H1 (cell line): ENCODE results near the gene TRPM6. TPM values are rescaled to one million over a fixed set of nuclear protein-coding genes. Genes with fewer than 3 reads are reported as not detected.

Source experiments
- CTCF ChIA-PET: fragments of 300-600 bp; sonication (Branson Sonifier 250); formaldehyde crosslinking; loops from one replicate; lab custom pipeline; 2021; ENCODE audit not compliant: partially characterized antibody; lab: Charles Lee
- POLR2A ChIA-PET: fragments of 300-600 bp; sonication (Branson Sonifier 250); formaldehyde crosslinking; loops from one replicate; lab custom pipeline; 2021; ENCODE audit warnings: inconsistent platforms; ENCODE audit not compliant: partially characterized antibody; lab: Charles Lee
- DNase-seq, 2 experiments: peaks; one replicate each; pipeline versions ENCODE4 v3.0.0 to v3.0.0-alpha.2; 2010 to 2022; ENCODE audit warnings: low spot score in 2 of 2, low read depth in 1 of 2, mixed read lengths in 1 of 2
- FAIRE-seq: peaks from 2 replicates; lab custom pipeline; 2011; peaks lifted over from hg19 to GRCh38; lab: Jason Lieb, UNC
- H2AFZ ChIP-seq: 2 replicates; pipeline ENCODE4 v1.8.1; 2012; ENCODE audit warnings: low read length, inconsistent platforms
- H2AK5ac ChIP-seq: 2 replicates; pipeline ENCODE4 v1.6.1; 2013; ENCODE audit warnings: low read depth, low read length
- H2BK120ac ChIP-seq: replicated peaks from 2 replicates; pipeline ENCODE3; 2013; ENCODE audit warnings: low read depth, low read length, inconsistent platforms
- H2BK12ac ChIP-seq: 2 replicates; pipeline ENCODE4 v1.6.1; 2013; ENCODE audit warnings: low read depth, low read length
- H2BK15ac ChIP-seq: 2 replicates; pipeline ENCODE4 v1.6.1; 2013; ENCODE audit warnings: low read length
- H2BK20ac ChIP-seq: 2 replicates; pipeline ENCODE4 v1.6.1; 2013; ENCODE audit warnings: low read length
- H2BK5ac ChIP-seq: 2 replicates; pipeline ENCODE4 v1.6.1; 2013; ENCODE audit warnings: low read depth, low read length
- H3K14ac ChIP-seq: 2 replicates; pipeline ENCODE4 v1.6.1; 2013; ENCODE audit warnings: inconsistent platforms; ENCODE audit not compliant: insufficient read length
- H3K18ac ChIP-seq: 2 replicates; pipeline ENCODE4 v1.6.1; 2013; ENCODE audit warnings: low read length; ENCODE audit errors: extremely low read depth
- H3K23ac ChIP-seq: 2 replicates; pipeline ENCODE4 v1.6.1; 2013; ENCODE audit warnings: inconsistent platforms; ENCODE audit not compliant: insufficient read length
- H3K23me2 ChIP-seq: 2 replicates; pipeline ENCODE4 v1.6.1; 2013; ENCODE audit warnings: low read depth, low read length
- H3K27ac ChIP-seq: 2 replicates; pipeline ENCODE4 v1.6.1; 2011; ENCODE audit warnings: low read depth, low read length, inconsistent platforms
- H3K27me3 ChIP-seq, 4 experiments: replicated peaks in 1 of 4; 1 replicate in 1 of 4; 2 replicates in 3 of 4; pipeline versions ENCODE4 v1.6.1 to v1.8.1; 2011 to 2013; ENCODE audit warnings: low read length in 3 of 4, mild to moderate bottlenecking in 3 of 4, inconsistent platforms in 2 of 4, mixed read lengths in 2 of 4, moderate library complexity in 1 of 4; ENCODE audit not compliant: control insufficient read depth in 3 of 4, insufficient read depth in 3 of 4; ENCODE audit errors: extremely low read depth in 1 of 4
- H3K36me3 ChIP-seq, 4 experiments: 2 replicates each; pipeline versions ENCODE4 v1.6.1 to v1.8.1; 2011 to 2013; ENCODE audit warnings: mild to moderate bottlenecking in 4 of 4, low read length in 3 of 4, moderate library complexity in 2 of 4, control low read depth in 1 of 4, inconsistent platforms in 1 of 4; ENCODE audit not compliant: insufficient read depth in 4 of 4, control insufficient read depth in 2 of 4
- H3K4ac ChIP-seq: replicated peaks from 2 replicates; pipeline ENCODE3; 2013; ENCODE audit warnings: low read length, low read depth, mixed read lengths, inconsistent platforms; ENCODE audit not compliant: insufficient read length
- H3K4me1 ChIP-seq, 4 experiments: replicated peaks in 1 of 4; 1 replicate in 1 of 4; 2 replicates in 3 of 4; pipeline versions ENCODE4 v1.6.1 to v1.8.1; 2011 to 2013; ENCODE audit warnings: low read length in 3 of 4, inconsistent platforms in 2 of 4, mixed read lengths in 1 of 4; ENCODE audit not compliant: insufficient read depth in 4 of 4, control insufficient read depth in 3 of 4
- H3K4me2 ChIP-seq, 2 experiments: 2 replicates each; pipeline versions ENCODE4 v1.6.1 to v1.8.1; 2011 to 2013; ENCODE audit warnings: low read depth in 2 of 2, low read length in 2 of 2, control low read depth in 1 of 2, inconsistent platforms in 1 of 2, mild to moderate bottlenecking in 1 of 2; ENCODE audit not compliant: insufficient read depth in 1 of 2
- H3K4me3 ChIP-seq, 4 experiments: fragments of 200-600, 300-600 bp in 1 of 4; sonication (generic), shearing (Covaris generic), sonication (Bioruptor Twin) in 1 of 4; 2 replicates each; pipeline versions ENCODE4 v1.5.1 to v1.8.1; 2011 to 2016; ENCODE audit warnings: low read length in 4 of 4, low read depth in 3 of 4, control low read depth in 2 of 4, inconsistent platforms in 2 of 4, mild to moderate bottlenecking in 2 of 4, mixed read lengths in 1 of 4, moderate library complexity in 1 of 4; ENCODE audit not compliant: insufficient read depth in 2 of 4; ENCODE audit errors: extremely low read depth in 1 of 4
- H3K56ac ChIP-seq: replicated peaks from 2 replicates; pipeline ENCODE3; 2013; ENCODE audit warnings: low read depth, mild to moderate bottlenecking, mixed read lengths, low read length, inconsistent platforms; ENCODE audit not compliant: insufficient read length
- H3K79me1 ChIP-seq: 2 replicates; pipeline ENCODE4 v1.6.1; 2013; ENCODE audit warnings: low read depth, low read length, control low read depth
- H3K79me2 ChIP-seq, 2 experiments: 2 replicates each; pipeline versions ENCODE4 v1.6.1 to v1.8.1; 2012 to 2013; ENCODE audit warnings: low read length in 2 of 2, mild to moderate bottlenecking in 2 of 2, inconsistent platforms in 1 of 2; ENCODE audit not compliant: insufficient read depth in 2 of 2, control insufficient read depth in 1 of 2
- H3K9ac ChIP-seq, 4 experiments: replicated peaks in 1 of 4; 1 replicate in 1 of 4; 2 replicates in 3 of 4; pipeline versions ENCODE4 v1.6.1 to v1.8.1; 2011 to 2013; ENCODE audit warnings: low read depth in 3 of 4, low read length in 3 of 4, control low read depth in 2 of 4, mild to moderate bottlenecking in 2 of 4, moderate library complexity in 2 of 4, inconsistent platforms in 1 of 4; ENCODE audit errors: extremely low read depth in 1 of 4
- H3K9me3 ChIP-seq, 2 experiments: 2 replicates each; pipeline versions ENCODE4 v1.6.1 to v1.8.1; 2012 to 2013; ENCODE audit warnings: mild to moderate bottlenecking in 2 of 2, moderate library complexity in 2 of 2, control low read depth in 1 of 2, inconsistent platforms in 1 of 2, low read depth in 1 of 2, low read length in 1 of 2, mixed read lengths in 1 of 2; ENCODE audit not compliant: insufficient read depth in 2 of 2
- H4K20me1 ChIP-seq, 2 experiments: replicated peaks in 1 of 2; 2 replicates each; pipeline versions ENCODE3 to v1.8.1; 2011 to 2013; ENCODE audit warnings: inconsistent platforms in 2 of 2, low read length in 2 of 2, mild to moderate bottlenecking in 1 of 2; ENCODE audit not compliant: insufficient read depth in 2 of 2, control insufficient read depth in 1 of 2
- H4K5ac ChIP-seq: 2 replicates; pipeline ENCODE4 v1.6.1; 2013; ENCODE audit warnings: low read length, low read depth, mixed read lengths, inconsistent platforms; ENCODE audit not compliant: insufficient read length
- H4K8ac ChIP-seq: 2 replicates; pipeline ENCODE4 v1.8.0; 2013; ENCODE audit warnings: mild to moderate bottlenecking, moderate library complexity, low read length, inconsistent platforms; ENCODE audit not compliant: insufficient read depth; ENCODE audit errors: extremely low read depth
- H4K91ac ChIP-seq: replicated peaks from 2 replicates; pipeline ENCODE3; 2013; ENCODE audit warnings: low read length, mixed read lengths, inconsistent platforms; ENCODE audit not compliant: insufficient read length
- BRCA1 ChIP-seq: IDR thresholded peaks from 2 replicates; pipeline ENCODE4 v1.6.1; 2012; ENCODE audit warnings: low read depth, low read length, improper control_type of control experiment
- CBX5 ChIP-seq: fragments of 300-800, 300-1000 bp; sonication (generic); IDR thresholded peaks from 2 replicates; pipeline ENCODE4 v1.7.1; 2016; ENCODE audit warnings: antibody characterized with exemption, low read length, low read depth
- CEBPB ChIP-seq: IDR thresholded peaks from 2 replicates; pipeline ENCODE4 v1.6.1; 2012; ENCODE audit warnings: low read depth, low read length
- CHD1 ChIP-seq: IDR thresholded peaks from 2 replicates; pipeline ENCODE4 v1.6.1; 2012; ENCODE audit warnings: low read depth, low read length, improper control_type of control experiment
- EGR1 ChIP-seq: IDR thresholded peaks from 2 replicates; pipeline ENCODE4 v1.6.1; 2011; ENCODE audit warnings: low read depth, low read length, borderline replicate concordance
- HDAC6 ChIP-seq: IDR thresholded peaks from one replicate; pipeline ENCODE4 v1.7.1; 2012; ENCODE audit warnings: low read depth, mild to moderate bottlenecking, inconsistent platforms, low read length, moderate library complexity
- JUN ChIP-seq: IDR thresholded peaks from 2 replicates; pipeline ENCODE4 v1.6.1; 2011; ENCODE audit warnings: low read depth, mild to moderate bottlenecking, improper control_type of control experiment, low read length
- POLR2A ChIP-seq, 2 experiments: IDR thresholded peaks; 1 replicate in 1 of 2; 2 replicates in 1 of 2; pipeline ENCODE4 v1.6.1; 2011; ENCODE audit warnings: low read depth in 2 of 2, low read length in 2 of 2, mild to moderate bottlenecking in 2 of 2; ENCODE audit errors: control extremely low read depth in 1 of 2
- RAD21 ChIP-seq, 2 experiments: IDR thresholded peaks in 1 of 2; conservative IDR thresholded peaks in 1 of 2; 2 replicates each; pipeline ENCODE4 v1.6.1; 2011; ENCODE audit warnings: low read depth in 2 of 2, low read length in 2 of 2, improper control_type of control experiment in 1 of 2, inconsistent platforms in 1 of 2, mild to moderate bottlenecking in 1 of 2, moderate library complexity in 1 of 2
- RFX5 ChIP-seq: IDR thresholded peaks from 2 replicates; pipeline ENCODE4 v1.6.1; 2011; ENCODE audit warnings: low read depth, low read length, improper control_type of control experiment, borderline replicate concordance
- RNF2 ChIP-seq: fragments of 200-900, 300-1000 bp; sonication (generic); IDR thresholded peaks from 2 replicates; pipeline ENCODE4 v1.7.1; 2016; ENCODE audit warnings: borderline replicate concordance, low read depth, mild to moderate bottlenecking, antibody characterized with exemption, low read length; ENCODE audit not compliant: poor library complexity, severe bottlenecking; ENCODE audit errors: missing control alignments
- SIRT6 ChIP-seq: IDR thresholded peaks from one replicate; pipeline ENCODE4 v1.7.1; 2012; ENCODE audit warnings: low read length, inconsistent platforms
- TAF1 ChIP-seq: IDR thresholded peaks from 2 replicates; pipeline ENCODE4 v1.6.1; 2011; ENCODE audit warnings: mild to moderate bottlenecking, low read depth, low read length
- YY1 ChIP-seq: IDR thresholded peaks from 2 replicates; pipeline ENCODE4 v1.6.1; 2011; ENCODE audit warnings: low read depth, mild to moderate bottlenecking, low read length
- WGBS, 2 experiments: shearing (Covaris generic) in 1 of 2; methylation state at CpG; one replicate each; pipeline versions ENCODE4 v1.1.6 to v1.1.7; 2013 to 2015; ENCODE audit warnings: low lambda C conversion rate in 2 of 2, mixed read lengths in 2 of 2, inconsistent platforms in 1 of 2, low coverage in 1 of 2, missing lambda C conversion rate in 1 of 2; ENCODE audit not compliant: insufficient replicate concordance in 2 of 2, insufficient coverage in 1 of 2, insufficient read length in 1 of 2; ENCODE audit errors: extremely low coverage in 1 of 2, missing lambda C conversion rate in 1 of 2; 5-methylcytosine and 5-hydroxymethylcytosine counted together
- polyA plus RNA-seq, 7 experiments: library from polyadenylated mRNA; depleted of rRNA in 3 of 7; stranded (reverse) in 5 of 7; unstranded in 2 of 7; fragments of >200 nt in 5 of 7; fragments of 200-250 nt in 2 of 7; gene quantifications; 1 replicate in 5 of 7; 2 replicates in 1 of 7; 4 replicates in 1 of 7; pipeline versions ENCODE4 v1.2.1 to v1.2.3, GENCODE V29; 2011 to 2013; ENCODE audit warnings: missing spikeins in 2 of 7, mixed read lengths in 2 of 7
- total RNA-seq: library from RNA; stranded (reverse); fragmentation: NEBNext Ultra II Directional; extraction: Animal tissue kit (Norgen Biotek cat#: 25700); gene quantifications from 2 replicates; pipeline ENCODE4 v1.2.1, GENCODE V29; 2021

The TRPM6 gene
- total and polyA plus RNA-seq, 2 of the 8 experiments (the other 6 are each of a cell fraction or from before 2014, with no cell fraction given), result 0.45 to 1.5 TPM

GRCh38 chr9:74736646-74737045 is 151.1 kb downstream of the TRPM6 start:
- Histone ChIP-seq H3K79me1 (no peaks in the 10 kb centered on the region; the same call in 1 of the 2 replicates), H2AFZ (no peak overlapping the region), H4K8ac (no peak overlapping the region), H3K9me3 (no peaks in the 10 kb centered on the region), H3K4ac (no peak overlapping the region), H3K27me3 (no peaks in the 10 kb centered on the region), H2BK120ac (no peak overlapping the region), H2AK5ac (no peak overlapping the region), H2BK20ac (no peak overlapping the region), H4K91ac (no peak overlapping the region), H2BK5ac (no peak overlapping the region), H3K23me2 (no peaks in the 10 kb centered on the region), H3K9ac (no peak overlapping the region), H4K5ac (no peak overlapping the region), H3K4me3 (no peak overlapping the region), H3K14ac (no peak overlapping the region), H3K18ac (no peak overlapping the region), H3K4me1 (no peaks in the 10 kb centered on the region), H3K79me2 (no peaks in the 10 kb centered on the region), H3K36me3 (no peaks in the 10 kb centered on the region), H3K4me2 (no peak overlapping the region), H2BK12ac (no peak overlapping the region)
- WGBS, 2 experiments, result 93% methylated on average over 4 of the region's 4 CpGs; no CpG with 5 or more reads in 1 of the 2 experiments
- no peak for DNase-seq
- no peak for TF ChIP-seq EGR1
- no peak for TF ChIP-seq TAF1
- no peak for TF ChIP-seq CBX5
- no peak for TF ChIP-seq RAD21 (IDR thresholded peaks at IDR 0.05 in 1 of 2, conservative IDR thresholded peaks at IDR 0.05 in 1 of 2; ENCODE audit: low read depth in 2 of 2, low read length in 2 of 2)
- TF ChIP-seq RFX5, result no peak
- no peak for TF ChIP-seq BRCA1
- TF ChIP-seq RNF2, result no peak
- no peak for TF ChIP-seq POLR2A (IDR thresholded peaks at IDR 0.05; ENCODE audit: control extremely low read depth in 1 of 2, low read depth in 2 of 2, low read length in 2 of 2)
- TF ChIP-seq HDAC6, result no peak
- TF ChIP-seq CHD1, result no peak
- TF ChIP-seq YY1, result no peak
- no peak for TF ChIP-seq CEBPB
- no peak for TF ChIP-seq JUN
- no peak for TF ChIP-seq SIRT6
- TF ChIP-seq, all 59 proteins: peak for 0
- CTCF ChIA-PET, result interaction anchor here (1.9 kb wide), 1 partner anchor 39 kb away, joined by 4 read pairs; no protein-coding TSS in a partner anchor
- H3K23ac ChIP-seq, result no peak overlapping the region
- POLR2A ChIA-PET, result no interaction called here
- H3K56ac ChIP-seq, result no peak overlapping the region
- H4K20me1 ChIP-seq, result no peaks in the 10 kb centered on the region
- no peak for FAIRE-seq
- H3K27ac ChIP-seq, result no peak overlapping the region
- no peak overlapping the region for H2BK15ac ChIP-seq
